Measurements from ENCODE around the gene PIP5KL1.

The PIP5KL1 gene

DNA sequence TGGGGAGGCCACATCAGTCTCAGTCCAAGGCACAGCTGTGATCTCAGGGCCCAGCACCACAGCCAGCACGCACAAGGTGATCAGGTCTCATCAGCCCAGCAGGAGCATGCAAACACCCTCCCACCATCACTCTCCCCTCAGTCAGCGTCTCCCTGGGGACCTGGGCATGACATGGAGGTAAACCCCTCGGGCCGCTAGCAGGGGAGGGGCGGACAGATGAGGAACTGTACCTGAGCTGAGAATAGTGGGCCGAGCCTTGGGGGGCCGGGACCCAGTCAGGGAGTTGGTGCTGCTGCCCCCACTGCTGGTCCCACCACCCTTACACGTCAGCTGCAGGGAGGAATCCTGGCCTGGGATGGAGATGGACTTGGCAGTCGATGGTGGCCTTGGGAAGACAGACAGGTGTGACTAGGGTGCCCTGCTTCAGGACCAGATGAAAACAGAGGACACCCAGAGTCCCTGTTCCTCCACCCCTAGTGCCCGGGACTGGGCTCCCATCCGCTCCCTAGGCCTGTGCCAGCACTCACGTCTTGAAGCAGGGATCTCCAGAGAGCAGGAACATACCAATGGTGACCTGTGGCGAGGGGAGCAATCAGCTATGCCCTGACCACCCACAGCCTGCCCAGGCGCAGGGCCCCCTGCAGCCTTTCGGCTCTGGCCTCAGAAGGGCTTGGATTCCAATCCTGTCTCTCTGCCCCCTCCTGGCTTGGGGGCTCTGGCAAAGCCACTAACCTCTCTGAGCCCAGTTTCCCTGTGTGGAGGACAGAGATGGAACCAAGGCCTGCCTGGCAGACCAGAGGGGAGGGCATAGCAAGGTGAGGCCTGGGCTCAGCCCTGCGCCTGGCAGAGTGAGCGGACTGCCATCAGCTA, 17.5 kb upstream of the PIP5KL1 start:
- DNase-seq: no peak

DNA sequence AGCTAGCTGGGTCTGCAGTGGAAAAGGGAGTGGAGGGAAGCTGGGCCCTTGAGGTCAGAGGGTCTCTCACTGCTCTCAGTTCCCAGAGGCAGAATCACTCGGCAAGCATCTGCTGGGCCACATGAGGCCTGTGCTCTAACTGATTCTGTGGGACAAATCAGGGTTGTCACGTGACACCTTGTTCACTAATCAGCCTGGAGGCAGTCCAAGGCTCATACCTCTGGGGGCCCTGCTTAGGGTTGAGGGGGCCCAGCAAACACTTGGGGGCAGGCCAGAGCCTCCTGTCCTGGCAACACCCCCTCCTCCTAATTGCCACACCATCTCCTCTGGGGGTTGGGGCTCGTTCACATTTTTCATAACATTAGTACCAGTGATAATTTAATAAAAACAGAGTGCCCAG, 16.2 kb upstream of the PIP5KL1 start:
- no peak for DNase-seq

DNA sequence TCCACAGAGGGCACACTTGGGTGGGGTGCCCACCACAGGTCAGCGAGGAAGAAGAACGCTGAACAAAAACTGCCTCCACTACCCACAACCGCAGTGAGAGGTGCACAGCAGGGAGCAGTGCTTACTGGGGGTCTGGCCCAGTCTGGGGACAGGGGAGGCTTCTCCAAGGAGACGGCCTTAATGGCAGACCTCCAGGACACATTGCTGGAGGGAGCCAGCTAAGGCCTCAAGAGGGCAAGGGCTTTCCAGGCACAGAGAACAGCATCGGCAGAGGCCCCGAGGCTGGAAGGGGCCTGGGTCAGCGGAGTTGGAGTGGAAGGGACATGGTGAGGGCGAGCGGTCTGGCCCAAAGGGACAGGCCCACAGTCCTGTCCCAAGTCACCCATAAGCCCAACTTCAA, 15.4 kb upstream of the PIP5KL1 start:
- no peak for DNase-seq

DNA sequence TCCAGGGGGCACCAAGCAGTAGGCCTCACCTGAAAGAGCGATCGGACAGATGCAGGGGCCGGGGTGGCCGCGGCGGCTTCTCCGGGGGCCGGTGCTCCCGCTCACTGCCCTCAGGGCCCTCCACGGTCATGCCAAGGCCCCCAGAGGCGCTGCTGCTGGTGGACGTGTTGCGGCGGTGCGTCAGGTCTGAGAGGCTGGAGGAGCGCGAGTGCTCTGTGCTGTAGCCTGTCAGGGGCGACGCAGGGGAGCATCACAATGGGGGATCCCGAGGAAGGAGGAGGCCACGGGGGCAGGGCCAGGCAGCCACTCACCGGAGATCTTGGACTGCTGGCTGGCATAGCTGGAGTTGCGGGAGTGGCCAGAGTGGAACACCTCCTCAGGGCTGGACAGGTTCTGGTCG, 14.8 kb upstream of the PIP5KL1 start:
- no peak for DNase-seq

DNA sequence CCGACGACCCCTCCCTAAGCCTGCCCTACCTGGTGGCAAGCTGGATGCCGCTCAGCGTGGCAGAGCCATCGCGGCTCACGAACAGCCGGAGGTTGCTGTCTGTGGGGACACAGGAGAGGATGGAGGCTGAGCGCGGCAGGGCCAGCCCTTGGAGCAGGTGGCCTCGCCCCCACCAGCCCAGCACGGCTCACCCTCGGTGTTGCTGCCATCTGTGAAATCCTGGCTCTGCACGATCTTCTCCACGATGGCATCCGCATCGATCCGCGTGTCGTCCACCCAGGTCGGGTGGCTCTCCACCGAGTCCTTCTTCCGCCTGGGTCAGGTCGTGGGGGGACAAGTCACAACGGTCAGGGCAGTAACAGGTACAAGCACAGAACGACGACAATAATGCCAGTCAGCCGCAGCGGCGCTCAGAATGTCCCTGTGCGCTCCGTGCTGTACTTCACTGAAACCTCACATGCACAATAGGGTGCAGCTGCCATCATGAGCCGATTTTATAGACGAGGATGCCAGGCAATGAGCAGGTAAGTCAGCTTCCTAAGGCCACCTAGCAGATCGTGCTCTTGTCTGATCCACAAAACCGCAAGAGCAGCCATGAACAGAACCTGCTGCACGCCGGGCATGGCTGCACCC, 14.1 kb upstream of the PIP5KL1 start:
- no peak for DNase-seq

DNA sequence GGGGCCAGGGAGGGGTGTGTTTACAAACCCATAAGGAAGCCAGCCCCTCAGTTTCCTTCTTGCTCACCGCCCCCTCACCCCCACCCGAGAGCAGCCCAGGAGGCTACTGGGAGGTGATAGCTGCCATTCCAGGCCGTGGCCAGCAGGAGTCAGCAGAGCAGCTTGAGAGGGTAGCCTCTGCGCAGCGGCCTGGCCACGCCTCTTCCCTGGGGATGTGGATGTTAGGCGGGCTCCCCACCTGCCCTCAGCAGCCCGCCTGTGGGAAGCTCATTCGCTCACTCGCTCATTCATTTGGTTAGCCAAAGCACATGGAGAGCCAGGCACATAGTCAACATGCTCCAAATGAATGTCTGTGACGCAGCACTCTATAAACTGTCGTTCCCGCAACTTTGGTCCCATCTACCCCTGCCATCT, 13.2 kb upstream of the PIP5KL1 start:
- DNase-seq: peak; percentile 80

DNA sequence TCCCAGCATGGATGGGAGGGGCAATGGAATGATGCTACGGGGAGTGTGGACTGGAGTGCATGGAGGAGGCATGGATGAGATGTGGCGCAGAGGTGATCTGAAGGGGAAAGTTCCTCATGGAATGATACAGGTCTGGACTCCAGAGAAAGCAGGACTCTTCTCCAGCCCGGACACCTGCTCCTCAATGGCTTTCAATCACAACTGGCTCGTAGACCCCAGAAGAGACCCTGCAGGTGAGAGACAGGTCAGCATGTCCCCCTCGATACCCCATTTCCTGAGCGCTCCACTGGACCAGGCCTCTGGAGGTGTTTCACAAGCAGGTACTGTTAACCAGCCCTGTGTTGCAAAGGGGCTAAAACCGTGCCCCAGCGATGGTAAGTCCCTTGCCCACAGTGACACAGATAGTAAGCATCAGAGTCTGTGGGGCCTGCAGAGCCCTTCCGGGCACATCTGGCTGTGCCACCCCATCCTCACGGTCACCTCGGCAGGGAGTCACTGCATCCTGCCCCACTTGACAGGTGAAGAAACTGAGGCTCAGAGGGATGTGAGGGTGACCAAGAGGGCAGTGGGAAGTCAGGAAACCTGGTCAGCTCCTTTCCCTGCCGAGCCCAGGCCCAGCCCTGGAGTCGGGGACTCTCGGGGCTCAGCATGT, 12.6 kb upstream of the PIP5KL1 start:
- no peak for DNase-seq

DNA sequence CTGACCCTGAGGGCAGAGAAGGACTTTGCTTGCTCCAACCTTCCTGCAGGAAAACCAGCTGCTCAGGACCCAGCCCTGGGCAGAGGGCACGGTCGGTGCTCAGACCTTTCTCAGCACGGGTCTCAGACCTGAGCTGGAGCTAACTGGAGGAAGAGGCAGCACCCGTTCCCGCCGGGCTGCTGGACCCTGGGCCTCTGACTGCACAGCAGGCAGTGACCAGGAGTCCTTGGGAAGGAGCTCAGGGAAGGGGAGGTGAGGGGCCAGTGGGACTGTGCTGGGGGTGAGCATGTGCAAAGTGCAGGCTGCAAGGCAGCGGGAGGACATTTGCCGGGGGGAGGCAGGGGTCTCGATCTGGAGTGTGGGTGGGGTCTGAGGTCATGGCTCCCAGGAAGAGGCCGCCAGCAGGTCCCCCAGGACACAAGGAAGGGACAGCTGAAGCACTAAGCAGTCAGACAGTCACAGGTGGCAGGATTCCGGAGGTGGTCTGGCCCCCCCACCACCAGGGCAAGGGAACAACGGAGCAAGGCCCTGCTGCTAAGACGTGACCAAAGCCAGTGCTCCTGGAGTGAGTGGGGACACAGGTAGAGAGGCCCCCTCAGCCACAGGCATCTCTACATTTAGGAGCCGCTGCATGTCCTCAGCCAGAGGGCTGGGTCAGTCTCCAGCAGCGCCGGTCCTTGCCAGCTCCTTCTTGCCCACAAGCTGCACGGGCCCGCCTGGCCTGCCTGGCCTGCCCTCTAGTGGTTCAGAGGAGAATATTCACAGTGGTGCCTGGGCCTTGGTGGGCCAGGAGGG, 11.8 kb upstream of the PIP5KL1 start:
- DNase-seq: peak; percentile 53

DNA sequence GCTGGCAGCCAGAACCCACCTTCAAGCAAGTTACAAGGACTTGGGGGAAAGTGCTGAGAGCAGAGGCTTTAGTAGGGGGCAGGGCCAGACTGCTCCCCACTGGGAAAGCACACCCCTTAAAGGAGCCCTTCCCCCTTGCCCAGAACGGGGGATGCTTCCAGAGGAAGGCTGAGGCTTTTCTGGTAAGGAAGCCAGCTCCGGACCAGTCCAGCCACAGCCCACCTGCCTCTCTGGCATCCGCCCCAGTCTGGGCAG, 11.3 kb upstream of the PIP5KL1 start:
- DNase-seq: no peak

DNA sequence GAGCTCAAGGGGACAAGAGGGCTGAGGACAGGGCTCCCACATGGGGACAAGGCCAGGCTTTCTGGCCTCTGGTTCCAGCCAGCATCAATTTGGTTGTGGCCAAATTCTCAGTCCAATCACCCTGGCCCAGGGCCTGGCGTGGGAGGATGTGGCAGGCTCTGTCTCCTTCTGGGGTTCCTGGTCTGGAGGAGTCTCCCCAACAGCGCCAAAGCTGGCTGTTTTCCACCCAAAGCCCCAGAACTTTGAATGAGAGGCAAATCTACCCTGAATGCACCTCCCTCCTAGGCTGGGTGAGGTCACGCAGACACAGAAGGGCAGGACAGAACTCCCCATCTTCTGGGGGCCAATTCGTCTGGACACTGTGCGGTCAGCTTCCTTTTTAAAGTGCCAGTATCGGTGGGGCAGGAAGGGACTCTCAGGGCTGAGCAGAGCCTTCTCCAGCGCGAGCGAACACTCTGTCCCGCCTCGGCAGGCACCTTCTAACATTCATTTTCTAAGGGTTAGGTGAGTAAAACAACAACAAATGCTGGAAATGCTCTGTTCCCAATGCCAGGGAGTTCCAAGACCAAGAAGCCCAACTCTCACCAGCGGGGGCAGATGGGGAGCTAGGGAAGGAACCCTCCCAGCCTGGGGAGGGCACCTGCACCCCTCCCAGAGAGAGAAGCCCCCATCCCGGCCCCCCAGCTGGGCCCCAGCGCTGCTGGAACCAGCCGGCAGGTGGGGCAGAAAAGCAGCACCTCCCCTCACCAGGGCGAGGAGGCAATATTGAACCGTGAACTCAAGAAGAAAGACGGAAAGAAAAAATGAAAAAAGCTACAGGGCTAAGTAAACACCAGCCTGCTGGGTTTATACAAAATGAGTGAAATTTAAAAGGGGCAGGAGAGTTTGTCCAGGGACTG, 10.7 kb upstream of the PIP5KL1 start:
- DNase-seq: no peak

DNA sequence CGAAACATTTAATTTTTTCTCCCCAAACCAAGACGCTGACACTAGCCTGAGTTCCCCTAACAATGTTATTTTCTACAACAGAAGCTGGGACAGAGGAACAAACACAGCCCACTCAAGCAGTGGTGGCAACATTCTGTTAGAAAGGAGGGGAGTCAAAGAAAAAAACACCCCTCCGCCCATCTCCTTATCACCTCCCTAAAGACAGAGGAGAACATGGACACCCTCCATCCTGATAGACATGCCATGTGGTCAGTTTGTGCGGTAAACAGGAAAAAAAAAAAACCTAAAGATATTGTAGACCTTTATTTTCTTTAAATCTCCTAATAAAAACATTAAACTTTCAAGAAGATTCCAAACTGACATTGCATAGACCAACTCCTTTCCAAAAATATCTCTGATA, 10.0 kb upstream of the PIP5KL1 start:
- no peak for DNase-seq

DNA sequence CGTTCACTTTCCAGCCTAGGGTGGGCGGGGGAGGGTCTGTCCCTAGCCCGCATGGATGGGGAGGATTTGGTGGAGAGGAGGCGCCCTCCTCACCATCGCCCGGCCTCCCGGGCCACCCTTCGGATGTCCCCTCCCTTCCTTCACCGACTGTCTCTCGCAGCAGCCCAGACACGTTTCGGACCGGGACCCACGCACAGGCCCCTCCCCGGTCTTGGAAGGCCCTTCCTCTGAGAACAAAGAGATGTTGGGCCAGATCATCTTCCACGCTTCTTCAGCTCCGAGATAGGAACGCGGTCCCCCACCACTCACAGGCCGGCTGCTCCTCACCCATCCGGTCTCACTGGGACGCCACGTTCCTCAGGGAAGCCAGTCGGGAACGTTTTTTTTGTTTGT, 7.7 kb upstream of the PIP5KL1 start:
- no peak for DNase-seq

DNA sequence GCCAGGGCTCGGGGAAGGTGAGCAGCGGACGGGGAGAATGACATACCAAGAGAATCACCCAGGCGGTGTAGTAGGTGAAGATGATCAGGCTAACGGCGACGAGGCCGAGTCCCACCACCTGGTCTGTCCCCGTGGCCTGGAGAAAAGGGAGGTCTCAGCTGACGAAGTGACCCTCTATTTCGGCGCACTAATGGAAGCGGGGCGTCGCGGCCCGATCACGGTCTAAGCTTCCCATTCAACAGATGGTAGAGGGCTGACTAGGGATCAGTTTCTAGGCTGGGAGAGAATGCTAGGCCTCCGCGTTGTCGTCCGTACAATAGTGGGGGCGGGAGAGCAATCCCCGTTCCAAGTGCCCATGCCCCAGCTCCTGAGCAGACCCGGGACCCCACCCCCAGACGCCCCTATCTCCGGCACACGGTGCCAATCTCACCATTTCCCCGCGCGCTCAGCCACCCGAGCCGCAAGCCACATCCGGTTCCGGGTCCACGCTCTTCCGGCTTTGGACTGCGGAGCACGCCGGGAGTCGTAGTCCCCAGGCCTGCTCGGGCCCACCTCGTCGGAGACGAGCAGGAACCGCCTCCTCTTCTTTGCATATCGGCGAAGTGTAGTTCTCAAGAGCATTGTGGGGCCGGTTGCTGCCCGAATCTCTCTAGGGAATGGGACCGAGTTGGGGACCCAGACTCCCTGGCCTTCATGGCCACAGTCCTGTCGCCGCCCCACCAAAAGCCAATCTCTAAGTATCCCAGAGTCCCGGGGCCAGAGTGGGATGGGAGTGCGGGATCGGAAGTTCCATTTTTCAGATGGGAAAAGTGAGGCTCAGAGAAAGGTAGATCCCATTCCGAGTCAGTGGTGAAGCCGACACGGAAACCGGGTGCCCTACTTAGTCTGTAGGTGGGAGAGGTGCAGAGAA, 7.1 kb upstream of the PIP5KL1 start, which contains the start of gene DPM2:
DPM2 (minus strand) TSS at position 467 of the 910 bp plus-strand sequence; CDS start at position 433, 34 bp downstream.
- DNase-seq: peak; percentile 86

DNA sequence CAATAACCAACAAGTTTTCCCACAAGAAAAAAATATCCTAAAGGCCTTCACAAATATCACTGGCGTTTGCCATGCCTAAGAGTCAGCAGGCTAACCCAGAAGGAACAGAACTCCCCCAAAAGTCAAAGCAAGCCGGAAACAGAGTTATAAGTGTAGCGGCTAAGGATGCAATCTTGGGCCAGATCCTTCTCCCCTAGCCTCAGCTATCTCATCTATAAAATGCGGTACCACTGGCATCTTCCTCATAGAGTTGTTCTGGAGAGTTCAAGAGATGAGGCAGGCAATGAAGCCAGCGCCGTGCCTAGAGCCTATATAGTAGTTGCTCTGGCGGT, 6.4 kb upstream of the PIP5KL1 start:
- DNase-seq: no peak

DNA sequence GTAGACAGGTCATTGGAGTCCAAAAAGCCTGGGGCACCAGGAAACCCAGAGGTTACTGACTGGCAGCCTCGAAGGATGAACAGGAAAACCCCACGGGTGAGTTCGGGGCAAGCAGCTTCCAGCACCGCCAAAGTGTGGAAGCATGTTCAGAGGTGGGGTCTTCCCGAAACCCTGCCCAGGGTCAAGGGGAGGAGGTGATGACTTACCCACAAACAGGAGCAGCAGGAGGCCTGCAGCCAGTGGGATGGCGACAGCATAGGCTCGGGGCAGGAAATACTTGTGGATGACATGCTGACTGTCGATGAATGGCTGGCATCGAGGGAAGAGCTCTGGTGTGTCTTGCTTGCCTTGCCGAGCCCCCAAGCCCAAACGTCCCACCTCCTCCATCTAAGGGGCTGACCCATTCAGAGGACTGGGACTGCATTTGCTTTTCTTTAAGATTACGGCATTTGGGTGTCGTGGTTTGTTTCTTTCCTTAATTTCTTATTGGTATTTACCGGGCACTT, 5.8 kb upstream of the PIP5KL1 start:
- DNase-seq: no peak

DNA sequence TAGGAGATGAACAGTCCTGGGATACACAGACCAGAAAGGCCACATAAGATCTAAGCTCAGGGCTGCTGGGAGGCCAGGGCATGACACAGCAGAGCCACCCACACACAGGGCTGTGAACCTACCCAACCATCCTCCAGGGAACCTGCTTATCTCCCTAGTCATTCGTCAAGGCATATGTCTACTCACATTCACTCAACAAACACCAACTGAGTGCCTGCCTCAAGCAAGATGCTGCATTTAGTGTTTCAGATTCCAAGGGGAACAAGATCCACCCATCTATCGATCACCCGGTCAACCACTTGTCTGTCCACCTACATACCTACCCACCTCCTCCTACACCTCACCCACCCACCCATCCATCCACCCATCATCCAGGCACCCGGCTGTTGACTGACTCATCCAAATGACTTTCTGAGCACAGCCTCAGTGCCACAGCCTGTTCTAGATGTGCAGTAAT, 5.2 kb upstream of the PIP5KL1 start:
- DNase-seq: no peak

DNA sequence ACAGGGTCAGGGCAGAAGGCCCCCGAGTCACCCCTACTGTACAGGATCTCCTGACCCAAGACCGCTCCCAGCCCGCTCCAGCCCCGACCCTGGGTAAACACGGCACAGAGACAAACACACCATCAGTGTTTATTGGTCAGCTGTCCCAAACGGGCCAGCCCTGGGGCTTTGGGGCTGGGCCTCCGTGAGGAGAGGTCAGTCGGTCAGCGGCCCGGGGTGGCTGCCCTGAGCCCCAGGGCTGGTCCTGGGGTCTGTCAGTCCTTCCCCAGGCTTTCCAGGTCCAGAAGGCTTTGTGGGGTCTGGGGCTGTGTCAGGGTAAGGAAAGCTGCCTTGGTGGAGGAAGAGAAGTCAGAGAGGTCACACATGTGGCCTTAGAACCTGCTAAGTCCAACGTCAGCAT, 4.4 kb upstream of the PIP5KL1 start:
- no peak for DNase-seq

DNA sequence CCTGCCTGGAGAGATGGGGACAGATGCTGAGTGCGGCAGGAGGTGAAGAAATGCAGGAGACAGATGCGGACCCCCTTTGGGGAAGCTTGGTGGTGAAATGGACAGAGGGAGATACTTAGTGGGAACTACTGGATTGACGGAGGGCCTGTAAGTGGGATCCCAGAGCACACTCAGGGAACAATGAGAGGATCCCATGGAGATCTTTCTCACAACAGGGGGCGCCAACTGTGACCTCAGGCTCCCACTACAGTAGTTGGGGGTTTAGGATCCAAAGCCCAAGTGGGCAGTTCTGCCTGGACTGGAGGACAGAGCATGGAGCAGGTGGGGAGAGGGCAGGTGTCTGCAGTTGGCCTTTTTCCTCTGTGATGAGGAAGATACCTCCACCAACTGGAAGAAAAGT, 3.7 kb upstream of the PIP5KL1 start:
- no peak for DNase-seq

DNA sequence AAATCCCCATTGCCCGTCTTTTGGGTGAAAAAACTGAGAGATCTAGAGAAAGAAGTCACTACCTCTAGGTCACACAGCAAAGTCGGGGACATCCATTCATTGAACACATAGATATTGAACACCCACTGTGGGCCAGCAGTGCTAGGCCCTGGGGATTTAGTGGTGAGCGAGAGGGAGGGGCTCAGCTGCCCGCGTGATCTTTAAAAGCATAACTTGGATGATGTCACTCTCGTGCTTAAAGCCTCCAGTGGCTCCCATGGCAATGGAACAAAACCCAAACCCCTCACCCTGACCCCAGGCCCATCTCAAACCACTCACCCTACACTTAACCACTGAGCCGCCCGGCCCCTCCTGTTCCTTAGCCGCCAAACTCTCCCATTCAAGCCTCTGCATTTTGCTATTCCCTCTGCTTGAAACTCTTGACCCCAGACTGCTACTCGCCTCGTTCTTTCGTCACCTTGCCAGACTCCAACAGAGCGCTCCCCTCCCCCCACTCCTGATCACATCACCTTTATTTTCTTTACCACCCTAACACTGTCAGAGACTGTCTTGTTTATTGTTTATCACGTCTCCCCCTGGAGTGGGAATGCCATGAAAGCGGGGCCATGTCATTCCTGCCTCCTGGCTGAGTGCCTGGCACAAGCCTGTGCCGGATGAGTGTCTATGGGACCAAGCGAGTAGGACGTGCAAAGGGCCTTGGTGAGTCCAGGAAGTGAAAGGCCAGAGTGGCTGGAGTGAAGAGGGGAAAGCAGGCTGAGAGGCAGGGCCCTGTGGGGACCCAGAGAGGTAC, 710 bp upstream of the PIP5KL1 start:
- no peak for DNase-seq

DNA sequence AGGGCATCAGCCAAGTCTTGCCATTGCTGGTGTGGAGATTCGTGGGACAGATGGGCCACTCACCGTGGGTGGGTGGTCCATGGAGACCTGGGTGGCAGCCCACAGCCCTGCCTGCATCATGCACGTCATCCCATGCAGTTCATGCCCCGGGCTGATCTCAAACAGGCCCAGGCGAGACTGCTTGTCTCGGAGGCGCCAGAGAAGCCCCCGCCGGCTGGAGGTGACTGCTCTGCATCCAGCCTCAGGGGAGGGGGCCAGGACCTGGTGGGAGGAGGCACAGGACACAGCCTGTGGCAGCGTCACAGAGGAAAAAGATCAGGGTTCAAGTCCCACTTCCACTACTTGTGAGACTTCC, 975 bp downstream of the PIP5KL1 start:
- no peak for DNase-seq

Data from activated CD8-positive, alpha-beta memory T cell treated with anti-CD3 and anti-CD28 coated beads, Interleukin-2, amount 50 U/mL, for 4 hours (primary cell).